Osteoblast (primary cell): Measurements from ENCODE around the gene CRYGN. TPM values are rescaled to one million over a fixed set of nuclear protein-coding genes. Genes with fewer than 3 reads are reported as not detected.

Experiments
- DNase-seq: peaks from one replicate; pipeline ENCODE4 v3.0.0; 2011; ENCODE audit warnings: low spot score, mixed read lengths; ENCODE audit not compliant: insufficient read length; ENCODE audit errors: missing footprints
- H2AFZ ChIP-seq: 2 replicates; pipeline ENCODE4 v1.6.0; 2011; ENCODE audit warnings: mild to moderate bottlenecking, low read length
- H3K27ac ChIP-seq: 2 replicates; pipeline ENCODE4 v1.5.1; 2011; ENCODE audit warnings: mild to moderate bottlenecking, low read depth, low read length, moderate library complexity
- H3K27me3 ChIP-seq: 2 replicates; pipeline ENCODE4 v1.6.0; 2012; ENCODE audit warnings: mild to moderate bottlenecking, control low read depth, inconsistent platforms, low read length, moderate library complexity; ENCODE audit not compliant: insufficient read depth
- H3K36me3 ChIP-seq: 2 replicates; pipeline ENCODE4 v1.5.1; 2011; ENCODE audit warnings: mild to moderate bottlenecking, low read length, control low read depth, moderate library complexity; ENCODE audit not compliant: insufficient read depth
- H3K4me1 ChIP-seq: 2 replicates; pipeline ENCODE4 v1.5.1; 2011; ENCODE audit warnings: mild to moderate bottlenecking, low read length, control low read depth, moderate library complexity; ENCODE audit not compliant: insufficient read depth
- H3K4me2 ChIP-seq: 2 replicates; pipeline ENCODE4 v1.6.0; 2011; ENCODE audit warnings: mild to moderate bottlenecking, low read length; ENCODE audit not compliant: insufficient read depth
- H3K4me3 ChIP-seq: fragments of 200-600 bp; sonication (generic); 3 replicates; pipeline ENCODE4 v1.5.1; 2012; ENCODE audit warnings: mild to moderate bottlenecking, low read length, inconsistent platforms; ENCODE audit not compliant: insufficient read depth
- H3K79me2 ChIP-seq: 2 replicates; pipeline ENCODE4 v1.6.0; 2012; ENCODE audit warnings: mild to moderate bottlenecking, low read length, control low read depth, inconsistent platforms; ENCODE audit not compliant: insufficient read depth
- H3K9me3 ChIP-seq: 2 replicates; pipeline ENCODE4 v1.5.1; 2011; ENCODE audit warnings: low read depth, low read length, control low read depth
- H4K20me1 ChIP-seq: 2 replicates; pipeline ENCODE4 v1.6.0; 2012; ENCODE audit warnings: mild to moderate bottlenecking, low read length, control low read depth; ENCODE audit not compliant: insufficient read depth
- CTCF ChIP-seq: IDR thresholded peaks from 2 replicates; pipeline ENCODE4 v1.5.1; 2011; ENCODE audit warnings: mild to moderate bottlenecking, low read depth, low read length, moderate library complexity; ENCODE audit errors: extremely low read depth
- total RNA-seq: library from RNA; depleted of rRNA; stranded (reverse); fragments of >200 nt; gene quantifications from 2 replicates; pipeline ENCODE4 v1.2.3, GENCODE V29; 2012

CRYGN gene
- total RNA-seq, 1 donor, result 0.72 TPM

GRCh38 chr7:151446412-151446811 is 6.5 kb upstream of the CRYGN start:
- Histone ChIP-seq H3K27me3 (no peaks in the 10 kb centered on the region), H4K20me1 (no peaks in the 10 kb centered on the region), H3K36me3 (no peaks in the 10 kb centered on the region), H3K4me1 (peaks cover 2% of the 10 kb centered on the region), H3K4me3 (no peak overlapping the region), H2AFZ (no peak overlapping the region), H3K9me3 (no peaks in the 10 kb centered on the region), H3K79me2 (no peaks in the 10 kb centered on the region), H3K27ac (no peak overlapping the region), H3K4me2 (no peak overlapping the region)
- DNase-seq, result no peak
- no peak for TF ChIP-seq CTCF

- peaks cover 4% of the 10 kb centered on the region for H3K27me3 ChIP-seq
- no peaks in the 10 kb centered on the region for H3K36me3 ChIP-seq
- no peaks in the 10 kb centered on the region for H4K20me1 ChIP-seq
- no peak for DNase-seq
- H3K4me1 ChIP-seq, result peaks cover 12% of the 10 kb centered on the region
- TF ChIP-seq CTCF, result no peak
- H3K4me3 ChIP-seq, result no peak overlapping the region
- H3K27ac ChIP-seq, result no peak overlapping the region
- no peaks in the 10 kb centered on the region for H3K79me2 ChIP-seq
- no peak overlapping the region for H3K4me2 ChIP-seq
- no peaks in the 10 kb centered on the region for H3K9me3 ChIP-seq
- no peak overlapping the region for H2AFZ ChIP-seq
Measured at GRCh38 chr7:151444632-151445031, 4.7 kb upstream of the CRYGN start.

- no peaks in the 10 kb centered on the region for H4K20me1 ChIP-seq
- no peak overlapping the region for H3K27ac ChIP-seq
- no peak overlapping the region for H3K4me3 ChIP-seq
- H3K79me2 ChIP-seq, result no peaks in the 10 kb centered on the region
- peaks cover 4% of the 10 kb centered on the region for H3K27me3 ChIP-seq
- TF ChIP-seq CTCF, result no peak
- no peak overlapping the region for H3K4me2 ChIP-seq
- peaks cover 12% of the 10 kb centered on the region for H3K4me1 ChIP-seq
- H3K36me3 ChIP-seq, result no peaks in the 10 kb centered on the region
- no peaks in the 10 kb centered on the region for H3K9me3 ChIP-seq
- peak overlapping the region; percentile 8 for H2AFZ ChIP-seq
- DNase-seq, result no peak
Measured at GRCh38 chr7:151442776-151443496, 3.0 kb upstream of the CRYGN start.

GRCh38 chr7:151440799-151441445 is 981 bp upstream of the CRYGN start:
- H3K79me2 ChIP-seq, result no peaks in the 10 kb centered on the region
- H3K4me1 ChIP-seq, result peaks cover 12% of the 10 kb centered on the region
- peaks cover 4% of the 10 kb centered on the region for H3K27me3 ChIP-seq
- H3K4me2 ChIP-seq, result peak overlapping the region; percentile 18
- H3K9me3 ChIP-seq, result no peaks in the 10 kb centered on the region
- DNase-seq, result peak; percentile 93
- no peaks in the 10 kb centered on the region for H3K36me3 ChIP-seq
- no peak overlapping the region for H3K4me3 ChIP-seq
- H4K20me1 ChIP-seq, result no peaks in the 10 kb centered on the region
- H3K27ac ChIP-seq, result no peak overlapping the region
- peak overlapping the region; percentile 76 for H2AFZ ChIP-seq
- no peak for TF ChIP-seq CTCF
